HG02973 (cell line): Measurements from ENCODE around the gene ANO4.

Experiments used
- ATAC-seq: cut with Tn5 transposase; IDR thresholded peaks from one replicate; pipeline ENCODE4 v1.9.1; 2021; ENCODE audit warnings: moderate library complexity; ENCODE audit not compliant: unreplicated experiment

The ANO4 gene

DNA sequence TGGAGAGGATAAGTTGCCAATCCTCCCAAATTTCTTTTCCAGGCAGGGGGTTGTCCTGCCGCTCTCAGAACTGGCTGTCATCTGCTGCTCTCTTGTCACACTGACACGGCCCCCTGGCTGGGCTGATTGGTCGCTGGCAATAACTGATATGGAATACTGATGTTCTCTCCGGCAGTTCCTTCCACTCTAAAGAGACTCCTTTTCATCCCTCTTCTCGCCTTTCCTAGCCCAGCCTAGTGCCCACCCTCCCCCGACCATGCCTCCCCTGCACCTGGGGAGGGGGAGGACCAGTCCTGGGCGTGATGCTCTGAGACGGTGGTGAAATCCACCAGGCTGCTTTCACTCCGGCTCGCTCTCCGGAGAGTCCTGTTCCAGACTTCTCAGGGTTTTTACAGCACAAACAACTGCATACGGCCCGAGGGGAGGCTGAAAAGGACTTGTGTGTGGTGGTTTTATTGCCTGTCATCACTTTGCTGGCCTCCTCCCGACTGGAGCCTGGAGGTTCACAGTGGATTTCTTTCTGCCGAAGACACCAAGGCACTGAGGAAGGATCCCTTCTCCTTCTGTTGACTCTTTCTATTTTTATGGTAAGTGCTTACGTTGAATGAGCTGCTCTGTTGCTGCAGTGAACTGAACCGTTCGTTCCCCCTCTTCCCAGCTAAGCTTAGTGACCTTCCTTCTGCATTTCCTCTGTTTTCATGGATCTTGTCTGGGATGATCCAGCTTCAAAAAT lies at the start of gene ANO4:
ANO4 (plus strand) TSS at position 336 of the 733 bp plus-strand sequence. CDS start 107,010 bp downstream, outside the sequence.
- no peak for ATAC-seq

DNA sequence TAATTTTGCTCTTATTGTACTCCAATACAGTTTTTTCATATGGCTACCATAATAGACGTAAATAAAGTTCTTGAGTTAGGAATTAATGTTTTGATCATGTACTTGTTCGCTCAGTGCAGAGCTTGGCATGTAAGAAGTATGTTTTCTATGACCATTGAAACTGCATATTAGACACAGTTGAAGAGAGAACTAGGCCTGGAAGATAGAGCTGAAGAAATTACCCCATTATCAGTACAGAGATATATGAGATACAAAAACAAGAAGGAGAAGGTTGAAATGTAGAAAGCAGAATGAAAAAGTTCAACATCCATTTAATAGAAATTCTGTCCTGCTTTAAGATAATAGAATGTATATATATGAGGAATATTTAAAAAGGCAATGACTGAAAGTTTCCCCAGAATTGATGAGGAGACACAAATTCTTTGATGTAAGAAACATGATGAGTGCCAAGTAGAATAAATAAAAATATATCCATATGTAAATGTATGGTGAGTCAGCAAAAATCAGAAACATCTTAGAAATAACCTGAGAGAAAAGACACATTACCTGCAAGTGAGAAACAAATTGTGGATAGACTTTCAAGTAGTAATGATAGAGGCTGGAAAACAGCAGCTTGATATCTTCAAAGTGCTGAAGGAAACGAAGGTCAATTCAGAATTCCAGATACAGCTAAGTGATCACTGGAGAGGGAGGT lies 49.1 kb upstream of the ANO4 start:
- ATAC-seq, result no peak

DNA sequence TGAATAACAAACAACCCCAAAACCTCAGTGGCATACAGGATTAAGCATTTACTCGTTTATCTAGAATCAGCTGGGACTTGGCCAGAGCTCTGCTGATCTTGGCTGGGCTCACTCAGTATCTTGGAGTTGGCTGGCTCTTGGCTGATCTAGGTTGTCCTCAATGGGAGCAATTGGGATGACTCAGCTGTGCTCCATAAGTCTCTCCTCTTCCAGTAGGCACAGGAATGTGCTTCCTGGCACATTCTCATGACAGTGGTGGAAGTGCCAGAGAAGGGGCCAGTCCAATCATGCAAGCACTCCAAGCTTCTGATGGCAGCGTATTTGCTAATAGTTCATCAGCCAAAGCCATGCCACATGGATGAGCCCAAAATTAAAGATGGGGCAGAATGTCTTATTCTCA lies 41.7 kb upstream of the ANO4 start:
- ATAC-seq, result no peak

GRCh38 chr12:100753837-100754236 lies 40.7 kb upstream of the ANO4 start:
- ATAC-seq, result no peak

- ATAC-seq, result no peak
These were observed 39.4 kb upstream of the ANO4 start for GRCh38 chr12:100755186-100755585.

GRCh38 chr12:100758083-100758482 lies 36.5 kb upstream of the ANO4 start:
- ATAC-seq, result no peak

- no peak for ATAC-seq
These were observed 27.2 kb upstream of the ANO4 start for GRCh38 chr12:100767371-100767770.

- ATAC-seq, result no peak
These were observed 26.6 kb upstream of the ANO4 start for GRCh38 chr12:100767950-100768349.

DNA sequence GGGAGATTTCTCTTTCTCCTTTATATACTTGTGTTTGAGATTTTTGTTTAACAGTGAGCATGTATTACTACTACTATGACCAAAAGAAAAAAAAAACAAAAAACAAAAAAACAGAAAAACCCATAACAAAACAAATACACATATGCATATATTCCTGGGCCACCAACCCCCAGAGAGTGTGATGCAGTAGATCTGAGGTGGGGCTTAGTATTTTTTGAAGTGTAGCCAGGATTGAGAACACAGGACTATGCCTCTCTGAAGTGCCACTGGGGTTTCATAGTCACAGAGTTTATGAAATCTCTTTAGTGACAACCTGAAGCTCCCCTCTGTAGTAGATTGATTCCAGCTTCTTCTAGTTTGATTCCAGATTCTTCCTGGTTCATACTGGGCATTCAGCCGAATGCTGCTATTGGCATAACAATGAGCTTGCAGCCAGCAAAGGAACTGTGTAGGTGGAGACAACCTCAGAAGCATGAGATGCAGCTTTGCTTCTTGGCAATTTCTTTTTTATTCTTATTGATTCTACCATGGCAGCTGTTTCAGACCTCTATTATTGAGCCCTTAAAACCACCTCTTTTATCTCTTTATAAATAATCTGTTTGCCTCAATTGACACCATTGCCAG lies 15.5 kb upstream of the ANO4 start:
- ATAC-seq, result no peak

GRCh38 chr12:100789146-100789545 lies 5.4 kb upstream of the ANO4 start:
- no peak for ATAC-seq

GRCh38 chr12:100789975-100790374 lies 4.6 kb upstream of the ANO4 start:
- ATAC-seq, result no peak

DNA sequence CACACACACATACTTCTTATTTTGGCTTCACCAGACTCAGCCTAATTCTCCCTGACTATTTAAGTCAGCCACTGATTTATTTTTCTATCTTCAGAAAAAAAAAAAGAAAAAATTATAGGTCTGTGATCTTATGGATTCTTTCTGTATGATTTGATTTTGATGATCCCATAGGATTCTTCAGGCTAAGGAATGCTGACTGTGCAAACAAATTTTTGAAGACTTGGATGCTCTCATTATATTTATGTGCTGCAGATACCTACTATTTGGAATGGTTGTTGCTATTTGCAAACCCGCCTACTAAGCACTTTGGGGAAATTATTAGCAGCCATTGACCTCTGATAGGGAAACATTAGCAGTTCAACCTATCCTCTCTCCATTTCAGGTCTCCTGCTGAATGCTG lies 4.0 kb upstream of the ANO4 start:
- ATAC-seq, result no peak

DNA sequence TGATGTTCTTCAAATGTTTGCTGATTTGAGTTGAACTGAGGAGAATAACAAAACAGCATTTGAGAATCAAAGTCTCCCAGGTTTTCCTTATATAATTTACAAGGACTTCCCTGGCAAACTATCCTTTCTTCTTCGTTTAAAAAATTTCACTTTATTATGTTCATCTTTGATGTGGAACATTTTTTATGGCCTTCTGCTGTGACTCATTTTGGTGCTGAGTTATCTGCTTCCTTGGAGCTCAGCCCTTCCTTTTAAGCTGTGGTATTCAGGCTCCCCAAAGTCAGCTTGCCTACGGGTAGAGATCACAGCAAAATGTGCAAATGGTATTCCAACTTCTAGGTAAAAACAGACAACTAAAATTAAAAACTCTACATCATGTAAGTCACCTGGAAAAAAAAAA lies 1.4 kb upstream of the ANO4 start:
- ATAC-seq, result no peak

DNA sequence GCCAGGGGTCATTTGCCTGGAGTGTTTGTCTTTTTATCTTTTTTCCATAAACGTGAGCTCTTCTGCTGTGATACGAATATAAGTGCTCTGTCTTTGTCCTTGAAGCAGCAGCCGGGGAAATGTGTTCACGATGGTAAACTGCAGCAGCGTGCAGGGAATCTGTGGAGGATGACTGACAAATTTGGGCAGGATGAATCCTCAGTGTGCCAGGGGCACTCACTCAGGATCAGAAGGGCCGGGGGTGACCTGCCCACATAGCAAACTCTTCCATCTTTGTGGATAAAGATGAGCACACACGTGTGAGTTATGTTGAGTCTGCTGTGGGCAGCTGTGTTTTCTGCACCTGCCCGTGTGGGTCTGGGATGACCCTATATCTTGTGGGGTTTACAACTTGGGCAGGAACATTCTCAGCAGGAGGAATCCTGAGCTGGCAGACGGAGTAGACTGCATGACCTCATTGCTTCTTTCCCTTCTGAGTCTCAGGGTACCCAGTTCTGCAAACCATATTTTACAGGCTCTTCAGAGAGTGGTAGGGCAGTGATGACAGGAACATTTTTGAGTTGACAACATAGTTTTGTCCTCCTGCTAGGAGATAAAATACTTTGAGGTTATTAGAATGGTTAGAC lies 711 bp downstream of the ANO4 start:
- ATAC-seq, result no peak

DNA sequence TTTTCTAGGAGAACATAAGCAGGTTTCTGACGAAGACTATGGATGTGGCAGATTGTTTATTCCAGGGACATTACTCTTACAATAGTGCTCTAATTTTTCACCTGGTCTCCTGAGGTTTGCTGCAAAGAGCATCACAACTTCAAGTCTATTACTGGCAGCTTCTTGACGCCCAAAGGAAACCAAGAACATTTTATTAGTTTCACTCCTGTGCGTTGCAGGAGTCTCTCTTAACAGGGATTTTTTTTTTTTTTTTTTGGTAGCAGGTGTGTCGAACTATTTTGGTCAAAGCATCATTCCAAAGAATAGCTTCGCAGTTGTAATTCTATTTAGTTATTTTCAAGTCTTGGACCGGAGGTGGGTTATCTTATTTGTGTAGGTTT lies 1.2 kb downstream of the ANO4 start:
- ATAC-seq, result no peak

DNA sequence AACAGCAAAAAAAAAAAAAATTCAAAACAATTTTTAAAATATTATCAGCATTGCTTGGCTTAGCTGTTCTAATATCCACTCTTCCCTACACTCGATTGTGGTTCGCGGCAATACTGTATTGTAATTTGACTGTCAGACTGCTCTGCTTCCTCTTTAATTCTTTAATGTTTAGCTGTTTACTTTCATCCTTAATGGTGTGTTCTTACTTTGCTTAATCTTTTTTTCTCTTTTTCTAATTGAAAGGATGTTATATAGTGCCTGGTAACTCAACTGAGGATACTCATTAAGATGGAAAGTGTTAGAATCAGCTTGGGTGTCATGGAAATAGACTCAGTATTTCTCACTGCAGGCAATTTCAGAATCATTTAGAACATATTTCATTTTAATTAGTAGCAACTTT lies 2.0 kb downstream of the ANO4 start:
- no peak for ATAC-seq

DNA sequence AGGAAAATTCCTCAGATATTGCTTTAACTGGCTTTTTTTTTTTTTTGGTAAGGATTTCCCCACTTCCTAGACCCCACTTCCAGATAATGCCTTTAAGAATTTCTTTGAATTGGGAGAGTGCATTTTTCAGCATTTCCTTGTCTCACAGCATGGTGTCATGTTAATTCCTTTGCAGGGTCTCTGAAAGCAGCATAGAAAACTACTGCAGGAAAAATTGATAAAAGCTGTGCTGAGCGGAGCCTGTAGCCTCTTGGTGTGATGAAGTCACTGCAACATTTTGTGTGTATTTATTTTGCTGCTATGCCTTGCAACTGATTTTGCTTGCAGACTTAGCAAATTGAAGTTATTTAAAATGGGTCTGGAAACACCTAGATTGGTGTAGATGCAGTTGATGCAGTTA lies 2.7 kb downstream of the ANO4 start:
- no peak for ATAC-seq

- ATAC-seq, result no peak
These were observed 3.2 kb downstream of the ANO4 start for GRCh38 chr12:100797786-100798185.

GRCh38 chr12:100798286-100799160 lies 3.9 kb downstream of the ANO4 start:
- no peak for ATAC-seq

DNA sequence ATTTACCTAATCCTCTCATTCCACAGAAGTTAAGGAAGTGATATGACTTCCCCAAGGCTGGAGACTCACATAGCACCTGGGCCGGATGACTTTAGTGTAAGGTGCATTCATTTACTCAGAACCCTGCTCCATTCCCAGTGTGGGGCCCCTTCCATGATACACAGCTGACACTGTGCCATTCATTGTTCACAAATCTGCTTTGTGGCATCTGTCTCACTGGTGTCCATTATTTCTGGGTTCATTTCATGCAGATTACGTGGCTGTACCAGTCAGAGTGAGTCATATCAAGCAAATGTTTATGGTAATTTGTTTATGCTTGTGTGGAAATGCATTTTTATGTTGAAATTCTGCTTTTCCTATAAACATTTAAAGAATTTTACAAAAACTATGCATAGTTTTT lies 5.2 kb downstream of the ANO4 start:
- no peak for ATAC-seq

DNA sequence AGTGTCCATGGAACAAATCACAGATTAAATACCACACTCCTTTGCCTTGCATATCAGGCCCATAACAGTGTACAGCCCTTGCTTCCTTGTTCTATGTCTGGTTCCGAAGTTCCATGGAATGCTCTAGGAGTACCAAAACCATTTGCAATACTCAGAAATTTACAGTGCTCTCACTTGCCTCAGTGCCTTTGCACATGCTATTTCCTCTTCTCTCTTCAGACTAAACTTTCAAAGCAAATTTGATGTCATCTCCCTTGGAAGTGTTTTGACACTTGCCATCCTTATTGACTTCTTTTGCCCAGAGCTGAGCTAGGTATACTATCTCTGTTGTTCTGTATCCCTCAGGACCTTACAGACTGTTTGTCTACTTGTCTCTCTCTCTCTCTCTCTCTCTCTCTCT lies 6.1 kb downstream of the ANO4 start:
- ATAC-seq, result no peak
